NCI-H82 (cell line): ENCODE measurements around the gene TDRD10.

ENCODE experiments used
- DNase-seq: peaks from one replicate; lab custom pipeline; 2025; lab: John Stamatoyannopoulos, UW

The TDRD10 gene

GRCh38 chr1:154578058-154578418 lies 76.0 kb downstream of the TDRD10 start:
- DNase-seq, result no peak

- no peak for DNase-seq
These were observed 77.4 kb downstream of the TDRD10 start for GRCh38 chr1:154579374-154579773.

- DNase-seq, result no peak
These were observed 79.7 kb downstream of the TDRD10 start for GRCh38 chr1:154581766-154582165.

- no peak for DNase-seq
These were observed 80.9 kb downstream of the TDRD10 start for GRCh38 chr1:154582885-154583284.

GRCh38 chr1:154583773-154584172 lies 81.8 kb downstream of the TDRD10 start:
- DNase-seq, result no peak

- DNase-seq, result no peak
These were observed 82.4 kb downstream of the TDRD10 start for GRCh38 chr1:154584267-154584994.

GRCh38 chr1:154586231-154586630 lies 84.2 kb downstream of the TDRD10 start:
- DNase-seq, result no peak

- no peak for DNase-seq
These were observed 84.6 kb downstream of the TDRD10 start for GRCh38 chr1:154586641-154587040.

GRCh38 chr1:154589780-154590179 lies 87.8 kb downstream of the TDRD10 start:
- no peak for DNase-seq

- no peak for DNase-seq
These were observed 88.7 kb downstream of the TDRD10 start for GRCh38 chr1:154590756-154591155.

GRCh38 chr1:154591206-154591605 lies 89.2 kb downstream of the TDRD10 start:
- DNase-seq, result no peak

- DNase-seq, result no peak
These were observed 91.4 kb downstream of the TDRD10 start for GRCh38 chr1:154593390-154593789.

GRCh38 chr1:154594811-154595210 lies 92.8 kb downstream of the TDRD10 start:
- DNase-seq, result no peak

GRCh38 chr1:154595621-154596020 lies 93.6 kb downstream of the TDRD10 start:
- DNase-seq, result no peak
